ENCODE results near the gene ZNF827. TPM values are rescaled to one million over a fixed set of nuclear protein-coding genes. Genes with fewer than 3 reads are reported as not detected.

ZNF827 gene
- total RNA-seq, 1 experiment from 2014 or later: 22.4 TPM

DNA sequence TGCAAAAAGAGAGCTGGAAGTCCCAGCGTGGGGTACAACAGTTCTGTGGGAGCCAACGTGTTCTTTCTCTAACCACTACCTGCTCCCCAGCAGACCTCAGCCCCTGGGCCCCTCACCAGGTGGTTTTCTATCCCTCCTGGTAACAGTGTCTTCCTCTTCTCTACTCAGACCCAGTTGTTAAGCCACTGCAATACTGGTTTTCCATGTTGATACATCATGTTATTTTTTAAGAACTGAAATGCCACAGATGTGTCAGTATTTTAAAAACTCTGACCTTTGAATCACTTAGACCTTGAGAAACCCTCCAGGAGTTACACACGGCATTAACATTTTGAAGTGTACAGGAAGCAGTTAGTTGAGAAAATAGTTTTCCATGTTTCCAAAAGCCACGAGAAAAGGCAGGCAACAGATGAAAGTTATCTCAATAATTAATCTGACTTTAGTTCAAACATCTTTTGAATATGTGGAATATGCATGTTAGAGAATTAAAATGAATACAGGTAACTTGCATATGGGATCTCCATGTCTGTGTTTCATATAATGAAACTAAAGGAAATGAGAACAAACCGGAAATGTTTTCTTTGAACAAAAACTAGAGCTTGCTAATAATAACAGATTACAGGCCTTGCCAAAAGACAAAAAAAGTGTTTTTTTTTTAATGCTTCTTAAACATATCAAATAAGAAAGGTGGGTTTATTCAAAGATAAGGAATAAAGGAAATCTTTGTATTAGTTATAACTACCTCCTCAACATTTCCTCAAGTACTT is 108.8 kb downstream of the ZNF827 start:
- no peak overlapping the region for H3K4me2 ChIP-seq
- H2AFZ ChIP-seq: no peak overlapping the region
- H3K4me3 ChIP-seq: no peak overlapping the region
- no peaks in the 10 kb centered on the region for H3F3A ChIP-seq (ENCODE audit: insufficient read depth, low read depth)
- no peaks in the 10 kb centered on the region for H3K9me2 ChIP-seq (ENCODE audit: insufficient read depth)
- H3K27ac ChIP-seq: no peak overlapping the region
- CTCF ChIA-PET: no interaction called here
- no peaks in the 10 kb centered on the region for H3K4me1 ChIP-seq (replicated peaks; ENCODE audit: insufficient read depth)
- no peaks in the 10 kb centered on the region for H3K36me3 ChIP-seq (ENCODE audit: low read depth)
- POLR2A ChIA-PET (ENCODE audit: unreplicated experiment): no interaction called here
- intact Hi-C loops (cut with micrococcal nuclease; ENCODE audit: unreplicated experiment): no loop called here
- H3K27me3 ChIP-seq (ENCODE audit: insufficient read depth, low read depth): no peaks in the 10 kb centered on the region
- TF ChIP-seq EZH2 (IDR thresholded peaks at IDR 0.05; ENCODE audit: low read depth): no peak
- no TSS peak for BruUV-seq (replicated peaks)
- H3K9me3 ChIP-seq (ENCODE audit: insufficient read depth, low read depth): no peaks in the 10 kb centered on the region
- H3K79me2 ChIP-seq (ENCODE audit: low read depth): no peaks in the 10 kb centered on the region
- no peak for DNase-seq
- no peaks in the 10 kb centered on the region for H4K20me1 ChIP-seq (ENCODE audit: insufficient read depth)

DNA sequence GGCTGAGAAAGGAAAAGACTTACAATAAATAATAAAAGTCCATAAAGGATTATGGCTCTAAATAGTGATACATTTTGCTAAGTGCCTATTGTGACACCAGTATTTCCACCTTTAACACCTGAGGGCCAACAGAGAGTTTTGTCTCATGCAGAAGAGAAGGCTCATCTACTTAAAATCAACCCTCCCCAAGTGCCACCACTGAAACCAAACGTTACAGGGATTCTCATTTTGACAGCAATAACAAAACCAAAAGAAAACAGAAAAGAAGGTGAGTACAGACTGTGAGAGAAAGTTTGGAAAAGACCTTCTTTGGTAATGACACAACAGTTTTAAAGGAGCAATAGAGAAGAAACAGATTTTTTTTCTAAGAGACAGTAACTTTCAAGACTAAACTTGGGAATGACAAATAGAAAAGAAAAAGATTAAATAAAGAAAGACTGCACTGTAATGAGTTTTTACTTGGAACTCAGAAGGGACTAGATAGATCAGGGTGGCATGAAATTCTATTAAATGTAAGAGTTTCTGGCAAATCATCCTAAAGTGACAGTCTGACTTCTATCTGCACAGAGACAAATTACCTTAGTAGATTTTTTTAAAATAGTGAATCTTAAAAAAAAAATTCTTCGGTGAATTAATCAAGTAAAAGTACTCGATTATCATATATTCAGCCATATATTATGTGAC is 109.7 kb downstream of the ZNF827 start:
- DNase-seq: no peak
- POLR2A ChIA-PET (ENCODE audit: unreplicated experiment): no interaction called here
- no peaks in the 10 kb centered on the region for H3K79me2 ChIP-seq (ENCODE audit: low read depth)
- CTCF ChIA-PET: no interaction called here
- H3F3A ChIP-seq (ENCODE audit: insufficient read depth, low read depth): no peaks in the 10 kb centered on the region
- no peaks in the 10 kb centered on the region for H3K36me3 ChIP-seq (ENCODE audit: low read depth)
- H3K27ac ChIP-seq: no peak overlapping the region
- H3K9me3 ChIP-seq (ENCODE audit: insufficient read depth, low read depth): no peaks in the 10 kb centered on the region
- H3K4me3 ChIP-seq: no peak overlapping the region
- intact Hi-C loops (cut with micrococcal nuclease; ENCODE audit: unreplicated experiment): no loop called here
- no peak for TF ChIP-seq EZH2 (IDR thresholded peaks at IDR 0.05; ENCODE audit: low read depth)
- TF ChIP-seq, protein P1, sequence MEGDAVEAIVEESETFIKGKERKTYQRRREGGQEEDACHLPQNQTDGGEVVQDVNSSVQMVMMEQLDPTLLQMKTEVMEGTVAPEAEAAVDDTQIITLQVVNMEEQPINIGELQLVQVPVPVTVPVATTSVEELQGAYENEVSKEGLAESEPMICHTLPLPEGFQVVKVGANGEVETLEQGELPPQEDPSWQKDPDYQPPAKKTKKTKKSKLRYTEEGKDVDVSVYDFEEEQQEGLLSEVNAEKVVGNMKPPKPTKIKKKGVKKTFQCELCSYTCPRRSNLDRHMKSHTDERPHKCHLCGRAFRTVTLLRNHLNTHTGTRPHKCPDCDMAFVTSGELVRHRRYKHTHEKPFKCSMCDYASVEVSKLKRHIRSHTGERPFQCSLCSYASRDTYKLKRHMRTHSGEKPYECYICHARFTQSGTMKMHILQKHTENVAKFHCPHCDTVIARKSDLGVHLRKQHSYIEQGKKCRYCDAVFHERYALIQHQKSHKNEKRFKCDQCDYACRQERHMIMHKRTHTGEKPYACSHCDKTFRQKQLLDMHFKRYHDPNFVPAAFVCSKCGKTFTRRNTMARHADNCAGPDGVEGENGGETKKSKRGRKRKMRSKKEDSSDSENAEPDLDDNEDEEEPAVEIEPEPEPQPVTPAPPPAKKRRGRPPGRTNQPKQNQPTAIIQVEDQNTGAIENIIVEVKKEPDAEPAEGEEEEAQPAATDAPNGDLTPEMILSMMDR (conservative IDR thresholded peaks at IDR 0.05): no peak
- no peaks in the 10 kb centered on the region for H3K27me3 ChIP-seq (ENCODE audit: insufficient read depth, low read depth)
- BruUV-seq (replicated peaks): no TSS peak
- no peaks in the 10 kb centered on the region for H3K9me2 ChIP-seq (ENCODE audit: insufficient read depth)
- H3K4me2 ChIP-seq: no peak overlapping the region
- no peaks in the 10 kb centered on the region for H3K4me1 ChIP-seq (replicated peaks; ENCODE audit: insufficient read depth)
- no peak overlapping the region for H2AFZ ChIP-seq
- H4K20me1 ChIP-seq (ENCODE audit: insufficient read depth): no peaks in the 10 kb centered on the region

DNA sequence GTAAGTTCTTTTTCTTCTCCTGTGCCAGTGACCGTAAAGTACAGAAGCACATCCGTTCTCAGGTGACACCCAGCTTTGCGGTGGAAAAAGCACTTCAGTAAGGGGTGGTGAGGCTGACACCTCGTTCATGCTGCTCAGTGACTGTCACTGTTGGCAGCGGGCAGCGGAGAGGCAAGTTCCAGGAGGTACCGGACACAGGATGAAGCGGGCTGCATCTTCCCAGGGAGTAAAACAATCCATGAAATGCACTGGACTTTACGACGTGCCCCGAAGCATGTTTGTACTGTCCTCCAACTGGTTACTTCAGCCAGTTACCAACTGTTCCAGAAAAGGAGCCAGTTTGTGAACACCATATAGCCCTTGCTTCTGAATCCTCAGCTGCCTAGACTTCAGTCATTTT is 110.7 kb downstream of the ZNF827 start:
- Histone ChIP-seq H4K20me1 (ENCODE audit: insufficient read depth) (no peaks in the 10 kb centered on the region), H3K36me3 (ENCODE audit: low read depth) (no peaks in the 10 kb centered on the region), H3K9me3 (ENCODE audit: insufficient read depth, low read depth) (no peaks in the 10 kb centered on the region), H3K27me3 (ENCODE audit: insufficient read depth, low read depth) (no peaks in the 10 kb centered on the region), H3K79me2 (ENCODE audit: low read depth) (no peaks in the 10 kb centered on the region), H3F3A (ENCODE audit: insufficient read depth, low read depth) (no peaks in the 10 kb centered on the region), H3K4me2 (no peak overlapping the region), H3K27ac (no peak overlapping the region), H3K9me2 (ENCODE audit: insufficient read depth) (no peaks in the 10 kb centered on the region), H3K4me3 (no peak overlapping the region), H2AFZ (no peak overlapping the region), H3K4me1 (replicated peaks; ENCODE audit: insufficient read depth) (no peaks in the 10 kb centered on the region)
- no peak for TF ChIP-seq EZH2 (IDR thresholded peaks at IDR 0.05; ENCODE audit: low read depth)
- TF ChIP-seq, protein P1 (conservative IDR thresholded peaks at IDR 0.05): no peak
- ChIA-PET POLR2A (ENCODE audit: unreplicated experiment) (no interaction called here), CTCF (no interaction called here)
- no peak for DNase-seq
- no TSS peak for BruUV-seq (replicated peaks)
- intact Hi-C loops (cut with micrococcal nuclease; ENCODE audit: unreplicated experiment): no loop called here
